ENCODE results near the gene BANK1.
"Not testable (repeated sequence)": the region's sequence is repeated elsewhere in the genome, so short reads cannot be mapped to it uniquely, and the experiment has no call there.

The BANK1 gene

GRCh38 chr4:101888472-101888871 is 97.9 kb downstream of the BANK1 start:
- DNase-seq (ENCODE audit: low spot score) = no peak

GRCh38 chr4:101905527-101905926 is 115.0 kb downstream of the BANK1 start:
- DNase-seq (ENCODE audit: low spot score) = not testable (repeated sequence)

GRCh38 chr4:101910786-101911373 is 120.3 kb downstream of the BANK1 start:
- DNase-seq (ENCODE audit: low spot score) = no peak

GRCh38 chr4:101911616-101912015 is 121.1 kb downstream of the BANK1 start:
- DNase-seq (ENCODE audit: low spot score) = no peak

GRCh38 chr4:101914761-101915160 is 124.2 kb downstream of the BANK1 start:
- DNase-seq (ENCODE audit: low spot score) = peak; percentile 2

- DNase-seq (ENCODE audit: low spot score) = no peak
Measured at GRCh38 chr4:101919373-101919977, 128.9 kb downstream of the BANK1 start.

GRCh38 chr4:101921370-101921769 is 130.8 kb downstream of the BANK1 start:
- DNase-seq (ENCODE audit: low spot score) = no peak

GRCh38 chr4:101931619-101932018 is 141.1 kb downstream of the BANK1 start:
- DNase-seq (ENCODE audit: low spot score) = no peak

GRCh38 chr4:101933855-101934254 is 143.3 kb downstream of the BANK1 start:
- no peak for DNase-seq (ENCODE audit: low spot score)

- DNase-seq (ENCODE audit: low spot score) = no peak
Measured at GRCh38 chr4:101938836-101939235, 148.3 kb downstream of the BANK1 start.

- DNase-seq (ENCODE audit: low spot score) = no peak
Measured at GRCh38 chr4:101941816-101942358, 151.4 kb downstream of the BANK1 start.

- DNase-seq (ENCODE audit: low spot score) = no peak
Measured at GRCh38 chr4:101942891-101943290, 152.4 kb downstream of the BANK1 start.

GRCh38 chr4:101944649-101945048 is 154.1 kb downstream of the BANK1 start:
- DNase-seq (ENCODE audit: low spot score) = no peak

- DNase-seq (ENCODE audit: low spot score) = no peak
Measured at GRCh38 chr4:101948055-101948454, 157.5 kb downstream of the BANK1 start.

- no peak for DNase-seq (ENCODE audit: low spot score)
Measured at GRCh38 chr4:101948951-101949350, 158.4 kb downstream of the BANK1 start.

GRCh38 chr4:101950258-101950979 is 159.9 kb downstream of the BANK1 start:
- no peak for DNase-seq (ENCODE audit: low spot score)

- no peak for DNase-seq (ENCODE audit: low spot score)
Measured at GRCh38 chr4:101952985-101953384, 162.5 kb downstream of the BANK1 start.

- no peak for DNase-seq (ENCODE audit: low spot score)
Measured at GRCh38 chr4:101953949-101954348, 163.4 kb downstream of the BANK1 start.

GRCh38 chr4:101954351-101954750 is 163.8 kb downstream of the BANK1 start:
- no peak for DNase-seq (ENCODE audit: low spot score)

- no peak for DNase-seq (ENCODE audit: low spot score)
Measured at GRCh38 chr4:101954975-101955678, 164.6 kb downstream of the BANK1 start.

GRCh38 chr4:101956068-101956825 is 165.7 kb downstream of the BANK1 start:
- DNase-seq (ENCODE audit: low spot score) = no peak

- DNase-seq (ENCODE audit: low spot score) = no peak
Measured at GRCh38 chr4:101958547-101958946, 168.0 kb downstream of the BANK1 start.

All from pons (tissue), 1 donor.